Right kidney (tissue), 1 donor: ENCODE data around the gene IQUB.
"Not testable (repeated sequence)": the region's sequence is repeated elsewhere in the genome, so short reads cannot be mapped to it uniquely, and the experiment has no call there.

ENCODE experiments used
- DNase-seq: peaks from one replicate; pipeline ENCODE4 v3.0.0-alpha.2; 2016

The IQUB gene

DNA sequence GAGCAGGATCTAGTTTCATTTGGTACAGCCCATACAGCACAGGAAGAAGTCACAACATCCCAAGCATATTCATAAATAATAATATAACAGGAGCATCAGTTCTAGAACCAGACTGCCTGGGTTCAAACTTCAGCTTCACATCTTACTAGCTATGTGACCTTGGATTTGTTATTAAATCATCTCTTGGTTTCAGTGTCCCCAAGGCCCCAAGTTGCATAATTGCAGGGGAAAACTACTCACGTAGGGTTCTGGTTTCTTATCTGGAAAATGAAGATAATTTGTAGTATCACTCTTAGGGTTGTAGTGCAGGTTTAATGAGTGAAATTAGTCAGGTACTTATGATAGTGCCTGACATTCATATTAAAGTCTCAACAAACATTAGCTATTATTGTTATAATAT lies 5.5 kb upstream of the IQUB start:
- no peak for DNase-seq

DNA sequence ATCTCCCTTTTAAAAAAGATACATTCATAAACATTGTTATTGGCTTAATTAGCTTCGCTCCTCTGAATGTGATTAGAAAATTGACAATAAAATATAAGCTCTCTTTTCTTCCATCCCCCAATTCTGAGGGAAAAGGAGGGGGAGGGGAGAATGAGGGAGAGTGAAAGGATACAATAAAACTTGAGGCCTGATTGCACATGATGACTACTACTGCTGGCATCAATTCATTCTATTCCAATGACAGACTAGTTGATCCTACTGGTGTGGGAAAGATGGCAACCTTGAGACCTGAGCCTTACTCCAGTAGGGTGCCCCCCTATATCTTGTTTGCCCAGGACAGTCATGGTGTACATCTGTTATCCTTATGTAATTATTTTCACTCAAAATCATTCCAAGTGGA lies 4.5 kb upstream of the IQUB start:
- no peak for DNase-seq

GRCh38 chr7:123538189-123538714 lies 3.9 kb upstream of the IQUB start:
- DNase-seq: no peak

- no peak for DNase-seq
Measured at GRCh38 chr7:123537026-123537642, 2.7 kb upstream of the IQUB start.

GRCh38 chr7:123535517-123535916 lies 1.1 kb upstream of the IQUB start:
- no peak for DNase-seq

GRCh38 chr7:123533929-123534382 lies 439 bp downstream of the IQUB start:
- DNase-seq: no peak

DNA sequence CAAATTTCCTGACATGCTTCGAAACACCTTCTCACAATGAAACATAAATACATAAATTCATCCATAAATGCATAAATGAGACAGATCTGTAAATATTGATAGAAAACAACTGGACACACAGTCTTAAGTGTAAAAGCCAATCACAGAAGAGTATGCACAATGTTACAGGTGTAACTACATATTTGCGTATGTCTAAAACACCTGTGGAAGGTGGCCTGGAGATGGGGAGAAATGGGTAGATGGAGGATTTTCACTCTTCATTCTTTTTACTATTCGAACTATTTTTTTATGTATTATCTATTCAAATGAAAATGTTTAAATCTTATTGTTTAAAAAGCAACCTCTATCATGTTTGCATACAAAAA lies 860 bp downstream of the IQUB start:
- DNase-seq: no peak

DNA sequence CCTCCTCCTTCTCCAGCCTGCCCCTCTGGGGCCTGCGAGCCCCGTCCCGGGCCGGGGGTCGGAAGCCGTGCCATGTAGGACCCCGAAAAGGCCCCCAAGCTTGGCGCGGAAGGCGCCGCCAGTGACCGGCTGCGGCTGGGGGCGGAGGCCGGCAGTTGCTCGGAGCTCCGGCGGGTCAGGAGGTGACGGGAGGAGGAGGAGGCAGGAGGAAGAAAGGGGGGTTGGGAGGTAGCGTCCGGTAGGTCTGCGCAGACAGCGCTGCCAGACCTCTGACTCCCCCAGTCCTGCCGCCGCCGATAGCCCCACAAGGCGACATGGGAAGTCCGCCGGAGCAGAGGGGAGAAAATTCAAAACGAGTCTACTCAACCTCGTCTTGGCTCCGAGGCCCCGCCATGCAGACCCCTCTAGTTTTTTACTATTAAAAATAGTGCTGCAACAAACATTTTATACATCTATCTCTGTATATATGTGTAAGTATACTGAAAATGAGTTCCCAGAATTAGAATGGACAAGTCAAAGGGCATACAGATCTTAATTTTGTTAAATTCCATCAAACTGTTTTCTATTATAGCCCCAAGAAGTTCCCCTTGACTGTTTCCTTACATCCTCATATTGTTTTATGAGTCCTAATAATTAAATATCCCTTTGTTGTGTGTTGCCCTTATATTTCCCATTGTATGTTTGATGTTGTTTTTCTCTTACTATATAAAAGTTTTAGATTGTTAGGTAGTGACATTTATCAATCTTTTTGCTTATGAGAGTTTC lies 1.4 kb downstream of the IQUB start:
- peak; percentile 71 for DNase-seq

GRCh38 chr7:123532343-123532742 lies 2.1 kb downstream of the IQUB start:
- peak; percentile 41 for DNase-seq

- not testable (repeated sequence) for DNase-seq
Measured at GRCh38 chr7:123530035-123530591, 4.3 kb downstream of the IQUB start.

GRCh38 chr7:123528265-123528664 lies 6.1 kb downstream of the IQUB start:
- no peak for DNase-seq

- DNase-seq: not testable (repeated sequence)
Measured at GRCh38 chr7:123527712-123528225, 6.6 kb downstream of the IQUB start.

DNA sequence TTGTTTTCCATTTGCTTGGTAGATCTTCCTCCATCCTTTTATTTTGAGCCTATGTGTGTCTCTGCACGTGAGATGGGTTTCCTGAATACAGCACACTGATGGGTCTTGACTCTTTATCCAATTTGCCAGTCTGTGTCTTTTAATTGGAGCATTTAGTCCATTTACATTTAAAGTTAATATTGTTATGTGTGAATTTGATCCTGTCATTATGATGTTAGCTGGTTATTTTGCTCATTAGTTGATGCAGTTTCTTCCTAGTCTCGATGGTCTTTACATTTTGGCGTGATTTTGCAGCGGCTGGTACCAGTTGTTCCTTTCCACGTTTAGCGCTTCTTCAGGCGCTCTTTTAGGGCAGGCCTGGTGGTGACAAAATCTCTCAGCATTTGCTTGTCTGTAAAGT lies 7.9 kb downstream of the IQUB start:
- not testable (repeated sequence) for DNase-seq

DNA sequence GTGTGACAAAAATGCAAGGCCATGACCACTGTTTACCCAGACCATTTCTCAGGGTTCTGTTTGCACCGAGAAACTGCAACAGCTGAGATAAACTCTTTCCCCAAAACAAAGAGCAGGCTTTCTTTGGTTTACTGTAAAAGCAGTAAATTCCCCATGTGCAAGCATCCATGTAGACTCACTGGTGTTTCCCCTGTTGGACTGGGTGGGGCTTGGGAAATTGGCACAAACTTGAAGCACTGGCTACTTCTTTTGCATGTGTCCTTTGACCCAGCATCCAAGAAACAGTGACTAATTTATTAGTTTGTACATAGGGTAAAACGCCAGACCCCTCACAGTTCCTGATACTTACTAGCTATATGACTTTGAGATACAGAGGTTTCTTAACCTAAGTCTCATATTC lies 12.3 kb downstream of the IQUB start:
- peak; percentile 39 for DNase-seq

GRCh38 chr7:123505221-123505620 lies 29.2 kb downstream of the IQUB start:
- DNase-seq: no peak

- no peak for DNase-seq
Measured at GRCh38 chr7:123502201-123502600, 32.2 kb downstream of the IQUB start.

- no peak for DNase-seq
Measured at GRCh38 chr7:123500878-123501489, 33.4 kb downstream of the IQUB start.

GRCh38 chr7:123499211-123499970 lies 35.0 kb downstream of the IQUB start:
- DNase-seq: no peak

DNA sequence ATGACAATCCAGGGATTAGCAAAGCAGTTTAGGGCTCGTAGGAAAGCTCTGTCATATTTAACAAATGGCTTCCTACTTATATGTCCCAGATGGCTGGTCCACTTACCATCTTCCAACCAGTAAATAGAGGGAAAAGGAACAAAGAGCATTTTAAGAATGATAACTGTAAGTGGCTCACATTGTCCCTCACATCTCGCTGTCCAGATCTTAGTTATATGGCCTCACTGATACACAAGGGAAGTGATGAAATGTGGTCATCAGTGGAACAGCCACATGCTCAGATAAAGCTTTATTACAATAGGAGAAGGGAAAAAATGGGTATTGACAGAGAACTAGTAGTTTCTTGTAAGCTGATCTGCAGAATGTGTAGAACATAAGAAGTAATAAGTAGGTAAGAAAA lies 35.8 kb downstream of the IQUB start:
- no peak for DNase-seq

- no peak for DNase-seq
Measured at GRCh38 chr7:123498031-123498430, 36.4 kb downstream of the IQUB start.

DNA sequence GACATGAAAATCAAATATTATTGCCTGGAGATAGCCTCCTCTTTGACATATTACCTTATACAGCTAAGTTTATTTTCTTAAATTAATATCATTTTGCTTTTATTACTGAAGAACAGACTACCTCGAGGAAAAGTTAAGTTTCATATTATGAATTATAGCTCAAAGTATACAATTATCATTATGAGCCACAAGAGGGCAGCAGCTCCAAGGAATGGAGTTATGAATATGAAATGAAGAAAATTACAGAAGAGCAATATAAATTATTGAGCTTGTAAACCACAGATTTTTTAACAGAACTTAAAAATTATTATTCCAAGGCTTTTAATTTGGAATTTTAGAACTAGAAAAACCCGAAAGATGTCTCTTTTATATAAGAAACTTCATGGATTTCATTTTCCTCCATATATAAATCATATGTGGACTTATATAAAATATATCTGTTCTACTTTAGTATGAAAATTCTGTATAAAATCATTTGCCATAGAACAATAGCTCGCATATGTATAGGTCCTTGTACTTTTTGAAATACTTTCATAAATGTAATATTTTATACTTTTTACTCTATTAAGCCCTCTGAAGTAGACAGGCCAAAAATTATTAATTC lies 40.1 kb downstream of the IQUB start:
- no peak for DNase-seq

DNA sequence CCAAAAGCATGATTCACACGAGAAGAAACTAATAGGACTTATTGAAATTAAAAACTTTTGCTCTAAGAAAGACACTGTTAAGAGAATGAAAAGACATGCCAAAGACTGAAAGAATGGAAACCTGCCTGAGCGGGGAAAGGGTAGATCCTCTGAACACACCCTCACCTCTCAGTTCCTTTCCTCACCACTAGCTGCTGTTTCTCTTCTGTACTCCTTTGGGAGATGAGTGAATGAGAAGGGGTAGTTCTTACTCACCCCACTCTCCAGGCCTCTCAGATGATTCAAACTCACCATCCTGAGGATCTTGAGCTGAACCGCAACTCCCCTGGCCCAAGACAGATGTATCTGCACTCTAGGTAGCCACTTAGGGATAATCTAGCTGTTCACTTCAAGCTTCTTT lies 41.9 kb downstream of the IQUB start:
- no peak for DNase-seq
